8988T (cell line): ENCODE measurements around the gene CEMIP.

Source experiments
- DNase-seq: peaks from one replicate; pipeline ENCODE4 v3.0.0; 2011

Gene CEMIP, protein sequence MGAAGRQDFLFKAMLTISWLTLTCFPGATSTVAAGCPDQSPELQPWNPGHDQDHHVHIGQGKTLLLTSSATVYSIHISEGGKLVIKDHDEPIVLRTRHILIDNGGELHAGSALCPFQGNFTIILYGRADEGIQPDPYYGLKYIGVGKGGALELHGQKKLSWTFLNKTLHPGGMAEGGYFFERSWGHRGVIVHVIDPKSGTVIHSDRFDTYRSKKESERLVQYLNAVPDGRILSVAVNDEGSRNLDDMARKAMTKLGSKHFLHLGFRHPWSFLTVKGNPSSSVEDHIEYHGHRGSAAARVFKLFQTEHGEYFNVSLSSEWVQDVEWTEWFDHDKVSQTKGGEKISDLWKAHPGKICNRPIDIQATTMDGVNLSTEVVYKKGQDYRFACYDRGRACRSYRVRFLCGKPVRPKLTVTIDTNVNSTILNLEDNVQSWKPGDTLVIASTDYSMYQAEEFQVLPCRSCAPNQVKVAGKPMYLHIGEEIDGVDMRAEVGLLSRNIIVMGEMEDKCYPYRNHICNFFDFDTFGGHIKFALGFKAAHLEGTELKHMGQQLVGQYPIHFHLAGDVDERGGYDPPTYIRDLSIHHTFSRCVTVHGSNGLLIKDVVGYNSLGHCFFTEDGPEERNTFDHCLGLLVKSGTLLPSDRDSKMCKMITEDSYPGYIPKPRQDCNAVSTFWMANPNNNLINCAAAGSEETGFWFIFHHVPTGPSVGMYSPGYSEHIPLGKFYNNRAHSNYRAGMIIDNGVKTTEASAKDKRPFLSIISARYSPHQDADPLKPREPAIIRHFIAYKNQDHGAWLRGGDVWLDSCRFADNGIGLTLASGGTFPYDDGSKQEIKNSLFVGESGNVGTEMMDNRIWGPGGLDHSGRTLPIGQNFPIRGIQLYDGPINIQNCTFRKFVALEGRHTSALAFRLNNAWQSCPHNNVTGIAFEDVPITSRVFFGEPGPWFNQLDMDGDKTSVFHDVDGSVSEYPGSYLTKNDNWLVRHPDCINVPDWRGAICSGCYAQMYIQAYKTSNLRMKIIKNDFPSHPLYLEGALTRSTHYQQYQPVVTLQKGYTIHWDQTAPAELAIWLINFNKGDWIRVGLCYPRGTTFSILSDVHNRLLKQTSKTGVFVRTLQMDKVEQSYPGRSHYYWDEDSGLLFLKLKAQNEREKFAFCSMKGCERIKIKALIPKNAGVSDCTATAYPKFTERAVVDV (N-terminal part only)

DNA sequence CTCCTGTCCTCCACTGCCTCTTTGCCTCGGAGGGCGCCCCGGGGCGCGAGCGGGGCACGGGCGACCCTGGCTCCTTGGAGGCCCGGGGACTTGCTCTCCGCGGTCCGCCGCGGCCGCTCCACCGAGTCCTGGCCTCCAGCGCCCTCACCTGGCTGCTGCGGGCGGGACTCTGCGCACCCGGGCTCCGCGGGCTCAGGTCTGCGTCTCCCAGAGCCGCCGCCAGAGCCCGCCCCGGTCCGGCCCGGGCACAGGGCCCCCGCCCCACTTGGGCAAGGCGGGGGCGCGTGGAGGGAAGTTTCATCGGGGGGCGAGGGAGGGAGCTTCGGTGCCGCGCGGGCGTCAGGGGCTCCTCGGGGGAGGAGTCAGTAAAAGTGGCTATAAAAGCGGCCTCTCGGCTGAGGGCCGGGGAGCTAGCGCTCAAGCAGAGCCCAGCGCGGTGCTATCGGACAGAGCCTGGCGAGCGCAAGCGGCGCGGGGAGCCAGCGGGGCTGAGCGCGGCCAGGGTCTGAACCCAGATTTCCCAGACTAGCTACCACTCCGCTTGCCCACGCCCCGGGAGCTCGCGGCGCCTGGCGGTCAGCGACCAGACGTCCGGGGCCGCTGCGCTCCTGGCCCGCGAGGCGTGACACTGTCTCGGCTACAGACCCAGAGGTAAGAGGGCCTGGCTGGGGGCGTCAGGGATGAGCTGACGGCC, at the start of gene CEMIP:
CEMIP (plus strand) TSS at position 407 of the 694 bp plus-strand sequence. CDS start 94,510 bp downstream, outside the sequence.
- peak; percentile 67 for DNase-seq

GRCh38 chr15:80730387-80730786, 48.8 kb upstream of the CEMIP start:
- DNase-seq: no peak

DNA sequence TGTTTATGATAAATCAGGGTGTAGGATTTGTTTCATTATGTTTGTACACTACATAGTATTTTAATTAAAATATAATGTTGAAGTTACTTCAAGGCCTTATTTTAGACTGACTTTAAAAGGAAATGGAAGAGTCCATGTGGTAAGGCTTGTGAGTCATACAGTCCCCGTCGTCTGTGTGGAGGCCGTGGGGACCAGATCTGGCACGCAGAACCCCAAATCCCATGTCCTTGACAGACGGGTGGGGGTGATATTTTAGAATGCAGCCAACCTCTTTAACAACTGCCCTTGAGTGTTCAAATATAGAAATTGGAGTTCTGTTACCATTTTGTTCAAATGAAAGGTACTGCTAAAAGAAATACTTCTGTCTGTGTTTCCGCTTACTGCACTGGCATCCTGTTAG, 48.2 kb upstream of the CEMIP start:
- no peak for DNase-seq

DNA sequence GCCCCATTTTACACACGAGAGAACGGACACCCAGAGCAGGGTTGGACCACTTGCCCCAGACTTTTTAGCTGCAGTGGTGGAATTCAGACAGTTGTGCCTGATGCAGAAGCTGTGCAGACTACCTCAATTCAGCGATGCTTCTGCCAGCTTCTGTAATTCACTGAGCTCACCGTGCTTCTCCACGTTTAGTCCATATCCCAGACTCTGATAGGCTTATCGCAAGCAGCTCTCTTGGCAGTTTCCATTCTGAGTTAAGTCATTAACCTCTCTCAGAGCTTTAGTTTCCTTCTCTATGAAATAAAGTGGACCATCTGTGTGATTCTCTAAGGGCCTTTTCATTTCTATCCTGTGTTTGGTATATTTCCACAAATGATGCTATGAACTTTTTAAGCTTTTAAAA, 47.0 kb upstream of the CEMIP start:
- DNase-seq: no peak

- DNase-seq: no peak
Measured at GRCh38 chr15:80732818-80733217, 46.4 kb upstream of the CEMIP start.

DNA sequence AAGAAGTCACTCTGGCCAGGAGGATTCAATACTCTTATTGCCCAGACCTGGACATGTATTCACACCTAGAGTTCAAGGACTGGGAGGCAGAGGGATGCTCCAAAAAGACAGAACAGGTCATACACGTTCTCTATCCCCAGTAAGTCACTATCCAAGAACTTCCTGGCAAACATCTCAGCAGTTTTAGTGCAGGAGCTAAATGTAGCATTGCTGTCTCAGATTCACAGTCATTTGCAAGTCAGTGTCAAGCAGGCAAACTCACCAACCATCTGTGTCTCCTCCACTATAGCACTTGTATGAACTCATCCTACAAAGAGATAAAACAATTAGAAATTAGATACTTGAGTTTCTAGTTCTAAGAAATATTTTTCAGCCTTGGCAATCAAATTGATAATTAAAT, 45.7 kb upstream of the CEMIP start:
- DNase-seq: no peak

GRCh38 chr15:80735344-80735743, 43.8 kb upstream of the CEMIP start:
- DNase-seq: no peak

DNA sequence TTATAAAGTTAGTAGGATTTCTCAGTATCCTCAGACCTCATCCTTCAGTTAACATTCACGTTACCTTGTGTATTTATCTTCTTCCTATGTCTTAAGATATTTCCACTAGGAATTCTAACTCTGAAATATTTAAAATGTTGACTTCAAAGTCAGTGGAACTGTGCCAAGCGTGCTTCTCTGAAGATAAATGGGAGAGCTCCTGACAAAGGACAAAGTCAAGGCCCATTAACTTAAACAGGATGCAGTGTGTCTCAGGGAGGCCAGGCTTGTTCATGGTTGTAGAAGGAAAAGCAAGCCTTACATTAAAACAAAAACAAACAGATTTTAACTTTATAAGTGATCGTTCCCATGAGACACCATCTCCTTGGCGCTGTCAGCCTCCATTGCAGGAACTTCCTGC, 42.6 kb upstream of the CEMIP start:
- no peak for DNase-seq

DNA sequence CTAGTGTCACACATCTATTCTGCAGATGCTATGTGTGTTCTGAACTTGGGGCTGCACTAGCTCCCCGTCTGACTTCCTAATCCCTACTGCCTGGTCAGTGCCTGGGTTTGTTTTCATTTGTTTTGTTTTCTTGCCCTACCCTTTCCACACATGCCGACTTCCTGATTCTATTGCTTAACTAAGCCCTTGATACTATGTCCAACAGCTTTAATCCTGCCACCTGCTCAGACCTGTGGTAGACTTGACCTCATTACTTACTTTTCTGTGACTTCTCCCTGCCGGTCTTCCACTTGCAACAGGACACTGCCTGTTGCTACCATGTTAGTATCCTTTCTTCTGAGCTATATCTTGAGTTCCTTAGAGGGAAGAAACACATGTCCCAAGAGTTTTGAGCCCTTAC, 39.3 kb upstream of the CEMIP start:
- DNase-seq: no peak

DNA sequence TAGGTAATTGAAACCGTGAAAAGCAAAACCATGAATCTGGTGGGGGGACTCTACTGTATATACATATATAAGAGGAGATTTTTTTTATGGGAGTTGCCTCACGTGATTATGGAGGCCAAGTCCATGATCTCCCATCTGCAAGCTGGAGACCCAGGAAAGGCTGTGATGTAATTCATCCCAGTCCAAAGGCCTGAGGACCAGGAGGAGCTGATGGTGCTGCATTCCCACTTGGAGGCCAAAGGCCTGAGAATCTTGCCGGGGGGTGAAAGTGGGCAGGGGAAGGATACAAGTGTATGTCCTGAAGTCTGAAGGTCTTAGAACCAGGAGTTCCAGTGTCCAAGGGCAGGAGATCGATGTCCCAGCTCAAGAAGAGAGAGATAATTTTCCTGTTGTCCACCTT, 37.1 kb upstream of the CEMIP start:
- no peak for DNase-seq

DNA sequence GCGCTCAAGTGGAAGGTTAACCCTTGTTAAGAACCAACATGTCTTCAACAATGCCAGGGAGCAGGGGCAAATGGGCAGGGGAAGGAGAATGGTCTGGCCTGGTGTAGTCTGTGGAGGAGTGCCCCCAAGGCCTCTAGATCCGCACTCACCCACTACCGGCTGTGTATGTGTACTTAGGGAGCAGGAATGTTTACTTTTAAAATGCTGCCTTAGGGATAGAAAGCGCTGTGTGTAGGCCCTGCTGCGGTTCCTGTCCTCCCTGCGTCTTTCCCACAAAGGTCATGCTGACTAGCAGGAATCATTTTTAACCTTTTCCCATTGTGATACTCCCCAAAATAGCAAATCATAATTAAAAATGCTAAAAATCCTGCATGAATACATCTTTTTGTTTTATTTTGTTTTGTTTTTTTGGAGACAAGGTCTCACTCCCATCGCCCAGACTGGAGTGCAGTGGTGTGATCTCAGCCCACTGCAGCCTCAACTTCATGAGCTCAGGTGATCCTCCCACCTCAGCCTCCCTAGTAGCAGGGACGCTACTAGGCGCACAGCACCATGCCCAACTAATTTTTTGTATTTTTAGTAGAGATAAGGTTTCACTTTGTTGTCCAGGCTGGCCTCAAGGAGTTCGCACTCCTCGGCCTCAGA, 35.9 kb upstream of the CEMIP start:
- DNase-seq: no peak

- no peak for DNase-seq
Measured at GRCh38 chr15:80744415-80744814, 34.8 kb upstream of the CEMIP start.

GRCh38 chr15:80744826-80745225, 34.3 kb upstream of the CEMIP start:
- DNase-seq: no peak

DNA sequence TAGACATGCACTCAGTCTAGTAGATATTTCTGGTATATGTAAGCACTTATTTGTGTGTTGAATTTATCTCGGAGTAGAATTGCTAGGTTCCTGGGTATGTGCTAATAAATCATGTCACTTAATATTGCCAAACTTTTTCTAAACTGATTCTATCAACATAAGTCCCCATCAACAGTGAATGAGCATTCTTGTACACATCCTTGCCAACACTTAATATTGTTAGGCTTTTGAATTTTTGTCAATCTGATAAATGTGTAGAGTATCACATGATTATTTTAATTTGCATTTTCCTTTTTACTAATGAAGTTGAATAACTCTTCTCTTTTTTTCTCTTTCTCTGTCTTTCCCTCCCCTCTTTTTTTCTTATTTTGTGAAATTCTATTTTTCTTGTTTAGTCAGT, 33.3 kb upstream of the CEMIP start:
- DNase-seq: no peak

GRCh38 chr15:80747317-80748053, 31.7 kb upstream of the CEMIP start:
- DNase-seq: no peak

DNA sequence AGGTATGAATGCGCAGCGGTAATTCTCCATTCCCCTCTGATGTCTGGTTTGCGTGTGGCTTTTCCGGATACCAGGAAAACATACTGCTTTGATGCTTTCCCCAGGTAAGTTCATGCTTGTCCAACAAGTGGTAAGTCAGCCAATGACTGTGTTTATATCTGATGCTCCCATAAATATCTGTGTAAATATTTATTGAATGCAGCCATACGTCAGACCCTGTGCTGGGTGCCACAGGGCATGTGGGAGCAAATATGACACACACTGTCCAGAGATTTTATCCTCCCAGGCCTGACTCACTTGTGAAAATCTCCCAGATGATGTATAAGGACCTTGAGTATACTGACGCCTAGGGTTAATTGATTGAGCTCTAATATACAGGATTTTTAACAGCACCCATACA, 29.6 kb upstream of the CEMIP start:
- DNase-seq: no peak

- no peak for DNase-seq
Measured at GRCh38 chr15:80750575-80750974, 28.6 kb upstream of the CEMIP start.

DNA sequence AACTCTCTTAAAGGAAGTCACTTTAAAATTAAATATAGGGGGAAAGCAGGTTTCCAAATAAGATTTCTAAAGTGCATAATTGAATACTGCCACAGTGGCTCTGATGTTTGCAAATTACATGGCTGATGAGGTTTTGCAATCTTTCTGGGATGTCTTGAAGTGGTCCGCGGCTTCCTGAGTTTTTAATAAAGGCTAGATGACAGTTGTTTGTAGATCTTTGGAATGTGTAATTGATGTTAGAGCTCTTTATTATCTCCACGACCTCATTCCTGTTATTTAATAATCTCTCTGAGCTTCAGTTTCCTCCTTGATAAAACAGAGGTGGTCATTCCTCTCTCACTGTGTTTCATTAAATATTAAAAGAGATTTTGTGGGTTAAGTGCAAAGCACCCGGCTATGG, 27.0 kb upstream of the CEMIP start:
- no peak for DNase-seq

DNA sequence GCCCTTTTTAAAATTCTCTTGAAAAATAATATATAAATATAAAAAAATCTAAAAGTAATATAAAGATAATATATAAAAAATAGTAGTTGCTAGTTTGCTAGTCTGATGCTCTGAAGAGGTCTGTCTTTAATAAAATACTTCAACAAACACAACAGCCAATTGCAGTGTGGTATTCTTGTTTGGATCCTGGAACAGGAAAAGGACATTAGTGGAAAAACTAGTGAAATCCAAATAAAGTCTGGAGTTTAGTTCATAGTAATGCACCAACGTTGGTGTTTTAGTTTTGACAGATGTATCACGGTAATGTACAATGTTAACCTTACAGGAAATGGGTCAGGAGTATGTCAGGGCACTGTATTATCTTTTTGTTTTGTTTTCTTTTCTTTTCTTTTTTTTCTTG, 26.0 kb upstream of the CEMIP start:
- DNase-seq: no peak

- DNase-seq: no peak
Measured at GRCh38 chr15:80754014-80754413, 25.2 kb upstream of the CEMIP start.

DNA sequence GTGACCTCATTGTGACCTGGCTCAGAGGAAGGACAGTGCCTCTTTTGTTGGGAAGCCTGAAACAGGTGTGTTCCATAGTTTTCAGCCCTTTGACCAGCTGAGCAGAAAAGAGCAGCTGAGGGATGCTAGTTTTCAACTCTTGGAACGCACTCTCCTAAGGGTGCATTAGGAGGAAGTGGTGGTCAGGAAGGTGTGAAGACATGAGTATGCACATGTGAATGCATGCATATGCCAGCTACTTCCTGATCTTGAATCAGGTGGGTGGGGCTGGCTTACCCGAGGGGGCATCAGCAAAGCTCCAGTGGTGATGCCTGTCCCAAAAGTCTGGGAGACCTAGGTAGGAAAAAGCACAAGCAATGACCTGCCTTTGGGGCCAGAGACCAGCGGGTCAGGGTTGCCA, 23.3 kb upstream of the CEMIP start:
- no peak for DNase-seq
